HG03521 (cell line): ENCODE results near the gene BFSP2.

Source experiments
- ATAC-seq: cut with Tn5 transposase; IDR thresholded peaks from one replicate; pipeline ENCODE4 v1.9.1; 2021; ENCODE audit warnings: mild to moderate bottlenecking, moderate library complexity; ENCODE audit not compliant: unreplicated experiment

Gene BFSP2

GRCh38 chr3:133400006-133400515 is at the start of gene BFSP2:
BFSP2 (plus strand) TSS chr3:133400056; CDS start chr3:133400084, 28 bp downstream.
- ATAC-seq, result no peak

GRCh38 chr3:133354721-133355120 is 45.1 kb upstream of the BFSP2 start:
- no peak for ATAC-seq

- no peak for ATAC-seq
Observed at GRCh38 chr3:133360476-133360875, 39.4 kb upstream of the BFSP2 start.

- ATAC-seq, result no peak
Observed at GRCh38 chr3:133361011-133361410, 38.8 kb upstream of the BFSP2 start.

- ATAC-seq, result no peak
Observed at GRCh38 chr3:133361435-133361834, 38.4 kb upstream of the BFSP2 start.

- no peak for ATAC-seq
Observed at GRCh38 chr3:133362539-133362938, 37.3 kb upstream of the BFSP2 start.

- no peak for ATAC-seq
Observed at GRCh38 chr3:133364704-133365103, 35.2 kb upstream of the BFSP2 start.

GRCh38 chr3:133366921-133367320 is 32.9 kb upstream of the BFSP2 start:
- no peak for ATAC-seq

GRCh38 chr3:133367403-133367802 is 32.5 kb upstream of the BFSP2 start:
- no peak for ATAC-seq

- no peak for ATAC-seq
Observed at GRCh38 chr3:133367956-133368355, 31.9 kb upstream of the BFSP2 start.

- no peak for ATAC-seq
Observed at GRCh38 chr3:133368371-133369067, 31.3 kb upstream of the BFSP2 start.

GRCh38 chr3:133369068-133369440 is 30.8 kb upstream of the BFSP2 start:
- no peak for ATAC-seq

GRCh38 chr3:133371181-133371580 is 28.7 kb upstream of the BFSP2 start:
- no peak for ATAC-seq

GRCh38 chr3:133371676-133372075 is 28.2 kb upstream of the BFSP2 start:
- no peak for ATAC-seq

GRCh38 chr3:133374708-133375402 is 25.0 kb upstream of the BFSP2 start:
- ATAC-seq, result no peak

GRCh38 chr3:133375403-133375745 is 24.5 kb upstream of the BFSP2 start:
- ATAC-seq, result no peak

- ATAC-seq, result no peak
Observed at GRCh38 chr3:133376810-133377209, 23.0 kb upstream of the BFSP2 start.

GRCh38 chr3:133377396-133377795 is 22.5 kb upstream of the BFSP2 start:
- ATAC-seq, result no peak

- no peak for ATAC-seq
Observed at GRCh38 chr3:133379926-133380325, 19.9 kb upstream of the BFSP2 start.

- no peak for ATAC-seq
Observed at GRCh38 chr3:133380481-133381225, 19.2 kb upstream of the BFSP2 start.

GRCh38 chr3:133381346-133382109 is 18.3 kb upstream of the BFSP2 start:
- no peak for ATAC-seq
